ENCODE results near the gene FBN2.
"Not testable (repeated sequence)": the region's sequence is repeated elsewhere in the genome, so short reads cannot be mapped to it uniquely, and the experiment has no call there.

The FBN2 gene

DNA sequence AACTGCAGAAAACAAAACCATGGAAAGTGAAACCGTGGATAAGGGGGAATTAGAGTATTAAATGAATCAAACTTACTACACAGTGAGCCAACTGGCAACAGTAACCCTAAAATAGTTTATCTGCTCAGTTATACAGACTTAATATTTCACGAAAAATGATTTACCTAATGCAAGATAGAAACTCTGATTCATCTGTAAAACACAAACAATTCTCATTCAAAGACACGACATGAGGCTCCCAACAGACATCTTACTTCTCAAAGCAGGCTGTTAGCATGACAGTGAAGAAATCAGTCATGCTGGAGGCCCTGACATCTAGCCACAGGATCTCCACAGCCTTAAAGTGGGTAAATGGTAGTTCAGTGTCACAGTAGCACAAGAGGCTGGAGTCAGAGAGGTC lies 131.2 kb downstream of the FBN2 start:
- no peak for DNase-seq (ENCODE audit: low read depth)
- TF ChIP-seq, protein P1, sequence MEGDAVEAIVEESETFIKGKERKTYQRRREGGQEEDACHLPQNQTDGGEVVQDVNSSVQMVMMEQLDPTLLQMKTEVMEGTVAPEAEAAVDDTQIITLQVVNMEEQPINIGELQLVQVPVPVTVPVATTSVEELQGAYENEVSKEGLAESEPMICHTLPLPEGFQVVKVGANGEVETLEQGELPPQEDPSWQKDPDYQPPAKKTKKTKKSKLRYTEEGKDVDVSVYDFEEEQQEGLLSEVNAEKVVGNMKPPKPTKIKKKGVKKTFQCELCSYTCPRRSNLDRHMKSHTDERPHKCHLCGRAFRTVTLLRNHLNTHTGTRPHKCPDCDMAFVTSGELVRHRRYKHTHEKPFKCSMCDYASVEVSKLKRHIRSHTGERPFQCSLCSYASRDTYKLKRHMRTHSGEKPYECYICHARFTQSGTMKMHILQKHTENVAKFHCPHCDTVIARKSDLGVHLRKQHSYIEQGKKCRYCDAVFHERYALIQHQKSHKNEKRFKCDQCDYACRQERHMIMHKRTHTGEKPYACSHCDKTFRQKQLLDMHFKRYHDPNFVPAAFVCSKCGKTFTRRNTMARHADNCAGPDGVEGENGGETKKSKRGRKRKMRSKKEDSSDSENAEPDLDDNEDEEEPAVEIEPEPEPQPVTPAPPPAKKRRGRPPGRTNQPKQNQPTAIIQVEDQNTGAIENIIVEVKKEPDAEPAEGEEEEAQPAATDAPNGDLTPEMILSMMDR (IDR thresholded peaks at IDR 0.05; ENCODE audit: low read depth, low read length, missing control alignments): no peak
- no peak overlapping the region for H3K4me3 ChIP-seq (ENCODE audit: low read depth, low read length)

DNA sequence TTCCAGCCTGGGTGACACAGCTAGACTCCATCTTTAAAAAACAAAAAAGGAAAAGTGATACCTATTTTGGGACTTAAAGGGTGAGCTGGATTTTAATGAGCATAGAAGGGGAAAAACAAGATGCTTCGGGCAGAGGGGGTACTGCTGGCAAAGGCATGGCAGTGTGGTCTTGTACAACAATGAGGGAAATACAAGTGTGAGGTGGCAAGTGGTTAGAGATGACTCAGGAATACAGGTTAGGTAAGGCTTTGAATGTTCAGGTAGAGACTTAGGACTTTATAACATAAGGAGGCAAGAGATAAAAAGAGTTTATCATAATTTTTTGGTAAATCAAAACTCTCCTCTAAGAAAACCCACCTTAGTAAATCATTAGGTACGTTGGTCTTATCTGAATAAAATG lies 132.9 kb downstream of the FBN2 start:
- no peak overlapping the region for H3K4me3 ChIP-seq (ENCODE audit: low read depth, low read length)
- TF ChIP-seq, protein P1 (IDR thresholded peaks at IDR 0.05; ENCODE audit: low read depth, low read length, missing control alignments): no peak
- DNase-seq (ENCODE audit: low read depth): no peak

DNA sequence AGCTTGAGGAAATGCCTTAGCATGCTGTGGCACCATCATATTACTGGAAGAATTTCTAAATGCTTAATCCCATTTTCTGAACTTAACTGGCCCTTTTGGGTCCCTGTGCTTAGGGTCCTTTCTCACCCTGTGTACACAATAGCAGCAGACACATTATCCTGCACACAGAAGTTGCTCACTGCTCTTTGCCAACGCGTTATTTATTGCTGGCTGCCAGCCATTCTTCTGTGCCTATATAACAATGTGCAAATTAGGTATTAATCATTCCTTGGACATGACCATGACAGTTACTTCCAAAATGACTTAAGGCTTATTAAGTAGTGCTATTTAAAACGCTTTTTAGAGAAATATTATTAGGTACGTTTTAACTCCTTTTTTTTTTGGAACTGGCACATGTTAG lies 134.7 kb downstream of the FBN2 start:
- TF ChIP-seq, protein P1 (IDR thresholded peaks at IDR 0.05; ENCODE audit: low read depth, low read length, missing control alignments): no peak
- DNase-seq (ENCODE audit: low read depth): no peak
- H3K4me3 ChIP-seq (ENCODE audit: low read depth, low read length): no peak overlapping the region

DNA sequence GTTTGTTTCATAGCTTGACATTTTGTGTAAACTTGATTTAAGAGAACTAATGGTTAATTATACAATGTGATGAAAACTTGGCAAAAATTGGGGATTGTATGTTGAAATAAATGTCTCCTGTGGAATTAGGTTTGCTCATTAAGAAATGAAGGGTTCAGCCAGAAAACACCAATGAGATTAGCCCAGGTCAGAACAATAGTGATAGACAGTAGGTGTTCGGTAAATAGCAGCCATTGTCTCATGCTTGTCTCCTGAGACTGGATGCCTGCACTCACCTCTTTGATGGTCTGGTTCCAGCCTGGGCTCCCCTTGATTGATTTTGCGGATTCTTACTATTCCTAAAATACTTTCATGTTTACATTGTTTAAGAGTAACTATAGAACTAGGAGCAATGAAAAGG lies 135.5 kb downstream of the FBN2 start:
- TF ChIP-seq, protein P1 (IDR thresholded peaks at IDR 0.05; ENCODE audit: low read depth, low read length, missing control alignments): no peak
- no peak for DNase-seq (ENCODE audit: low read depth)
- H3K4me3 ChIP-seq (ENCODE audit: low read depth, low read length): no peak overlapping the region

DNA sequence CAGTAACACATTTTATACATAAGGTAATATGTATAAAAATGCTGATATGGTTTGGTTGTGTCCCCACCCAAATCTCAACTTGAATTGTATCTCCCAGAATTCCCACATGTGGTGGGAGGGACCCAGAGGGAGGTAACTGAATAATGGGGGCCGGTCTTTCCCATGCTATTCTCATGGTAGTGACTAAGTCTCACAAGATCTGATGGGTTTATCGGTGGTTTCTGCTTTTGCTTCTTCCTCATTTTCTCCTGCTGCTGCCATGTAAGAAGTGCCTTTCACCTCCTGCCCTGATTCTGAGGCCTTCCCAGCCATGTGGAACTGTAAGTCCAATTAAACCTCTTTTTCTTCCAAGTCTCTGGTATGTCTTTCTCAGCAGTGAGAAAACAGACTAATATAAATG lies 137.3 kb downstream of the FBN2 start:
- not testable (repeated sequence) for H3K4me3 ChIP-seq (ENCODE audit: low read depth, low read length); DNase-seq (ENCODE audit: low read depth)

DNA sequence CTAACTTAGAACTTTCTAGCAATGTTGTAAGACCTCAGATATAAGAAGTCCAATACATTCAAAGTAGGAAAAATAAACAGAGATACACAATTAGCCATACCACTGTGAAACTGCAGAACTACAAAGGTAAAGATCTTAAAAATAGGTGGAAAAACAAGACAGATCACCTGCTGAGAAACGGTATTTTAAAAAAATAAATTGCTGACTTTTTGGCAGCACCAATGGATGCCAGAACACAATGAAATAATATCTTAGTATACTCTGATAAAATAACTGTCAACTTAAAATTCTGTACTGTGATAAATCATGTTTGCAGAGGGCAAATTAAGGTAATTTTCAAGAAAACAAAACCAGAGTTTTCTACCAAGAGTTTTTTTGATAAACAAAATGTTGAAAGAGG lies 138.9 kb downstream of the FBN2 start:
- no peak overlapping the region for H3K4me3 ChIP-seq (ENCODE audit: low read depth, low read length)
- TF ChIP-seq, protein P1 (IDR thresholded peaks at IDR 0.05; ENCODE audit: low read depth, low read length, missing control alignments): no peak
- DNase-seq (ENCODE audit: low read depth): no peak

DNA sequence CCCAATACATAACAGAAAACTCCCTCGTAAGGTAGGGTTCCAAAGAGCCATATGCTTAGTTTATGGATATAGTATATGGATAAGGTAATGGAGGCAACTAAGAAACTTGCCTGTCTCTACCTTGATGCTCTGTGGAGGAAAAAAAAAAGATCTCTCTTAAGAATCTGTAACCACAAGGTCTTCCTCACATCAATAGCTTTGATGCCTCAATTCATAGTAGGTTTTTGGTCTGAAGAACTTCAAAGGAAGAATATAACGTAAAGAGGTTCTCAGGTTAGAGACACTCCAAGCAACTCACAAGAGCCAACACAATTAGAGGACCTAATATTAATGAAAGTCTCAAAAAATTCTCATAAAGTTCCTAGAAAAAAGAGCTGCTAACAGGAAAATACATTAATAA lies 140.2 kb downstream of the FBN2 start:
- TF ChIP-seq, protein P1 (IDR thresholded peaks at IDR 0.05; ENCODE audit: low read depth, low read length, missing control alignments): no peak
- no peak for DNase-seq (ENCODE audit: low read depth)
- H3K4me3 ChIP-seq (ENCODE audit: low read depth, low read length): no peak overlapping the region

DNA sequence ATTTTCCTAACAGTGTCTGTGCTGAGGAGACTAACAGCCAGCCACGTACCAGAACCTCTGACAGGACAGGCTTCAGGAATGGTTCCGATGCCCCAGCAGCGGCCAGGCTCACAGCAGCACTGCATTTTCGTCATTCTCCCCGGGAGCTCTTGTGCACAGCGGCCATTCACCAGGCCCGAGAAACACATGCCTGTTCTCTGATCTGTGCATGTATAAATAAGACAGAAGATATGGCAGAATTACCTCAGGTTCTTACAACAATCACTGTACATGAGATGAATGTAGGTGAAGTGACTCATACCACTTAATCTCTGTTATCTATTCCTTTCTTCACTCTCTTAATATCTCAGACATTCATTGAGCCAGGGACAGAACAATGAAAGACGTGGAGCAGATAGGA lies 143.0 kb downstream of the FBN2 start:
- TF ChIP-seq, protein P1 (IDR thresholded peaks at IDR 0.05; ENCODE audit: low read depth, low read length, missing control alignments): no peak
- no peak for DNase-seq (ENCODE audit: low read depth)
- no peak overlapping the region for H3K4me3 ChIP-seq (ENCODE audit: low read depth, low read length)

All from GM12864 (cell line).